Measurements from ENCODE around the gene MAST2.
"Not testable (repeated sequence)": the region's sequence is repeated elsewhere in the genome, so short reads cannot be mapped to it uniquely, and the experiment has no call there.

The MAST2 gene

GRCh38 chr1:46056325-46056724 is 252.9 kb downstream of the MAST2 start:
- no peak overlapping the region for H3K9ac ChIP-seq (ENCODE audit: low read length)
- no peak for DNase-seq
- H3K9me2 ChIP-seq (replicated peaks; ENCODE audit: insufficient read depth, low read length), result no peaks in the 10 kb centered on the region
- no peaks in the 10 kb centered on the region for H3K9me3 ChIP-seq (replicated peaks; ENCODE audit: insufficient read depth, low read length)
- no peaks in the 10 kb centered on the region for H3F3A ChIP-seq (ENCODE audit: insufficient read depth, low read length)
- H3K4me1 ChIP-seq (ENCODE audit: low read length), result no peaks in the 10 kb centered on the region
- TF ChIP-seq EZH2phosphoT487 (IDR thresholded peaks at IDR 0.05; ENCODE audit: low read length) (no peak), EZH2 (optimal IDR thresholded peaks at IDR 0.05; ENCODE audit: low read depth, low read length) (no peak)
- TF ChIP-seq, protein P1, sequence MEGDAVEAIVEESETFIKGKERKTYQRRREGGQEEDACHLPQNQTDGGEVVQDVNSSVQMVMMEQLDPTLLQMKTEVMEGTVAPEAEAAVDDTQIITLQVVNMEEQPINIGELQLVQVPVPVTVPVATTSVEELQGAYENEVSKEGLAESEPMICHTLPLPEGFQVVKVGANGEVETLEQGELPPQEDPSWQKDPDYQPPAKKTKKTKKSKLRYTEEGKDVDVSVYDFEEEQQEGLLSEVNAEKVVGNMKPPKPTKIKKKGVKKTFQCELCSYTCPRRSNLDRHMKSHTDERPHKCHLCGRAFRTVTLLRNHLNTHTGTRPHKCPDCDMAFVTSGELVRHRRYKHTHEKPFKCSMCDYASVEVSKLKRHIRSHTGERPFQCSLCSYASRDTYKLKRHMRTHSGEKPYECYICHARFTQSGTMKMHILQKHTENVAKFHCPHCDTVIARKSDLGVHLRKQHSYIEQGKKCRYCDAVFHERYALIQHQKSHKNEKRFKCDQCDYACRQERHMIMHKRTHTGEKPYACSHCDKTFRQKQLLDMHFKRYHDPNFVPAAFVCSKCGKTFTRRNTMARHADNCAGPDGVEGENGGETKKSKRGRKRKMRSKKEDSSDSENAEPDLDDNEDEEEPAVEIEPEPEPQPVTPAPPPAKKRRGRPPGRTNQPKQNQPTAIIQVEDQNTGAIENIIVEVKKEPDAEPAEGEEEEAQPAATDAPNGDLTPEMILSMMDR (IDR thresholded peaks at IDR 0.05; ENCODE audit: low read length), result no peak
- no peaks in the 10 kb centered on the region for H3K36me3 ChIP-seq (replicated peaks; ENCODE audit: insufficient read depth, low read length)
- no peak overlapping the region for H2AFZ ChIP-seq (ENCODE audit: low read length)
- H3K4me3 ChIP-seq (ENCODE audit: low read length), result no peak overlapping the region
- H4K20me1 ChIP-seq (ENCODE audit: insufficient read depth, low read length), result no peaks in the 10 kb centered on the region
- H3K27ac ChIP-seq (ENCODE audit: low read length), result no peak overlapping the region
- H3K79me2 ChIP-seq (ENCODE audit: low read length), result no peaks in the 10 kb centered on the region
- no peaks in the 10 kb centered on the region for H3K27me3 ChIP-seq (replicated peaks; ENCODE audit: insufficient read depth, low read length)
- H3K4me2 ChIP-seq (ENCODE audit: low read depth, low read length), result no peak overlapping the region

DNA sequence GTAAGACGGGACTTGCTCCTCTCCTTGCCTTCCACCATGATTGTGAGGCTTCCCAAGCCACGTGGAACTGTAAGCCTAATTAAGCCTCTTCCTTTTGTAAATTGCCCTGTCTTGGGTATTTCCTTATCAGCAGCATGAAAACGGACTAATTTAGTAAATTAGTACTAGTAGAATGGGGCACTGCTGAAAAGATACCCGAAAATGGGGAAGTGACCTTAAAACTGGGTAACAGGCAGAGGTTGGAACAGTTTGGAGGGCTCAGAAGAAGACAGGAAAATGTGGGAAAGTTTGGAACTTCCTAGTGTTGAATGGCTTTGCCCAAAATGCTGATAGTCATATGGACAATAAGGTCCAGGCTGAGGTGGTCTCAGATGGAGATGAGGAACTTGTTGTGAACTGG is 253.8 kb downstream of the MAST2 start:
- H3K27ac ChIP-seq (ENCODE audit: low read length); H3K4me2 ChIP-seq (ENCODE audit: low read depth, low read length); H3K27me3 ChIP-seq (replicated peaks; ENCODE audit: insufficient read depth, low read length); H3K36me3 ChIP-seq (replicated peaks; ENCODE audit: insufficient read depth, low read length); H3K9me2 ChIP-seq (replicated peaks; ENCODE audit: insufficient read depth, low read length); H3F3A ChIP-seq (ENCODE audit: insufficient read depth, low read length); H3K4me1 ChIP-seq (ENCODE audit: low read length); H3K9ac ChIP-seq (ENCODE audit: low read length); H2AFZ ChIP-seq (ENCODE audit: low read length); H3K79me2 ChIP-seq (ENCODE audit: low read length); H3K9me3 ChIP-seq (replicated peaks; ENCODE audit: insufficient read depth, low read length); H4K20me1 ChIP-seq (ENCODE audit: insufficient read depth, low read length); DNase-seq; H3K4me3 ChIP-seq (ENCODE audit: low read length): not testable (repeated sequence)

DNA sequence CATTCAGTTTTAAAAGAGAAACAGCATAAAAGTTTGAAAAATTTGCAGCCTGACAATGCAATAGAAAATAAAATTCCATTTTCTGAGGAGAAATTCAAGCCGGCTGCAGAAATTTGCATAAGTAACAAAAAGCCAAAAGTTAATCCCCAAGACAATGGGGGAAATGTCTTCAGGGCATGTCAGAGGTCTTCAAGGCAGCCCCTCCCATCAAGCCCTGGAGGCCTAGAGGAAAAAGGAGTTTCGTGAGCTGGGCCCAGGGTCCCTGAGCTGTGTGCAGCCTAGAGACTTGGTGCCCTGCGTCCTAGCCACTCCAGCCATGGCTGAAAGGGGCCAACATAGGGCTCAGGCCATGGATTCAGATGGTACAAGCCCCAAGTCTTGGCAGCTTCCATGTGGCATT is 254.4 kb downstream of the MAST2 start:
- H3K9me3 ChIP-seq (replicated peaks; ENCODE audit: insufficient read depth, low read length), result no peaks in the 10 kb centered on the region
- H3K4me1 ChIP-seq (ENCODE audit: low read length), result peaks cover 1% of the 10 kb centered on the region; the same call in 1 of the 2 replicates
- H3K4me3 ChIP-seq (ENCODE audit: low read length), result no peak overlapping the region
- no peak overlapping the region for H3K9ac ChIP-seq (ENCODE audit: low read length)
- H3K9me2 ChIP-seq (replicated peaks; ENCODE audit: insufficient read depth, low read length), result no peaks in the 10 kb centered on the region
- no peak for DNase-seq
- H4K20me1 ChIP-seq (ENCODE audit: insufficient read depth, low read length), result no peaks in the 10 kb centered on the region
- H3K27ac ChIP-seq (ENCODE audit: low read length), result no peak overlapping the region
- peaks cover 5% of the 10 kb centered on the region for H3F3A ChIP-seq (ENCODE audit: insufficient read depth, low read length)
- H3K79me2 ChIP-seq (ENCODE audit: low read length), result no peaks in the 10 kb centered on the region
- no peak overlapping the region for H2AFZ ChIP-seq (ENCODE audit: low read length)
- TF ChIP-seq EZH2 (optimal IDR thresholded peaks at IDR 0.05; ENCODE audit: low read depth, low read length) (no peak), EZH2phosphoT487 (IDR thresholded peaks at IDR 0.05; ENCODE audit: low read length) (no peak)
- TF ChIP-seq, protein P1 (IDR thresholded peaks at IDR 0.05; ENCODE audit: low read length), result no peak
- H3K36me3 ChIP-seq (replicated peaks; ENCODE audit: insufficient read depth, low read length), result no peaks in the 10 kb centered on the region
- H3K27me3 ChIP-seq (replicated peaks; ENCODE audit: insufficient read depth, low read length), result no peaks in the 10 kb centered on the region
- no peak overlapping the region for H3K4me2 ChIP-seq (ENCODE audit: low read depth, low read length)

- no peaks in the 10 kb centered on the region for H4K20me1 ChIP-seq (ENCODE audit: insufficient read depth, low read length)
- H3K4me2 ChIP-seq (ENCODE audit: low read depth, low read length), result no peak overlapping the region
- no peak overlapping the region for H3K4me3 ChIP-seq (ENCODE audit: low read length)
- H3K4me1 ChIP-seq (ENCODE audit: low read length), result peaks cover 11% of the 10 kb centered on the region
- no peak overlapping the region for H2AFZ ChIP-seq (ENCODE audit: low read length)
- no peaks in the 10 kb centered on the region for H3K9me2 ChIP-seq (replicated peaks; ENCODE audit: insufficient read depth, low read length)
- H3K79me2 ChIP-seq (ENCODE audit: low read length), result no peaks in the 10 kb centered on the region
- TF ChIP-seq EZH2 (optimal IDR thresholded peaks at IDR 0.05; ENCODE audit: low read depth, low read length) (no peak), EZH2phosphoT487 (IDR thresholded peaks at IDR 0.05; ENCODE audit: low read length) (no peak)
- TF ChIP-seq, protein P1 (IDR thresholded peaks at IDR 0.05; ENCODE audit: low read length), result no peak
- H3K36me3 ChIP-seq (replicated peaks; ENCODE audit: insufficient read depth, low read length), result no peaks in the 10 kb centered on the region
- H3K27me3 ChIP-seq (replicated peaks; ENCODE audit: insufficient read depth, low read length), result no peaks in the 10 kb centered on the region
- no peak overlapping the region for H3K27ac ChIP-seq (ENCODE audit: low read length)
- H3F3A ChIP-seq (ENCODE audit: insufficient read depth, low read length), result peaks cover 14% of the 10 kb centered on the region
- no peak overlapping the region for H3K9ac ChIP-seq (ENCODE audit: low read length)
- no peak for DNase-seq
- H3K9me3 ChIP-seq (replicated peaks; ENCODE audit: insufficient read depth, low read length), result no peaks in the 10 kb centered on the region
Measured at GRCh38 chr1:46058936-46059335, 255.5 kb downstream of the MAST2 start.
